KBM-7 (cell line): Measurements from ENCODE around the gene POLE4.

ENCODE experiments used
- DNase-seq: peaks from one replicate; pipeline ENCODE4 v3.0.0-alpha.2; 2015
- in situ Hi-C: fragments of 300-500 bp; cut with MboI; formaldehyde crosslinking; loops from 2 replicates; pipeline ENCODE4 v1.14.3; 2020; ENCODE audit warnings: low sequenced_read_pairs, low pct_unique_long_range_greater_than_20kb, mixed read lengths

The POLE4 gene

GRCh38 chr2:74958274-74959105 lies at the start of gene POLE4:
Gene POLE4, plus strand, starts transcription at chr2:74958643. Its CDS starts 37 bp downstream, at chr2:74958680.
- in situ Hi-C loops, result no loop called here
- DNase-seq, result peak; percentile 93

- DNase-seq, result no peak
- in situ Hi-C loops, result loop anchor here (25.0 kb wide), 2 partner anchors 328 to 703 kb away; no protein-coding TSS in a partner anchor
Observed at GRCh38 chr2:74908748-74909444, 49.5 kb upstream of the POLE4 start.

- no peak for DNase-seq
- in situ Hi-C loops, result loop anchor here (25.0 kb wide), 2 partner anchors 327 to 702 kb away; no protein-coding TSS in a partner anchor
Observed at GRCh38 chr2:74910245-74910644, 48.2 kb upstream of the POLE4 start.

- no peak for DNase-seq
- in situ Hi-C loops, result loop anchor here (25.0 kb wide), 2 partner anchors 326 to 701 kb away; no protein-coding TSS in a partner anchor
Observed at GRCh38 chr2:74911061-74911460, 47.4 kb upstream of the POLE4 start.

- DNase-seq, result no peak
- in situ Hi-C loops, result loop anchor here (25.0 kb wide), 2 partner anchors 322 to 697 kb away; no protein-coding TSS in a partner anchor
Observed at GRCh38 chr2:74915743-74916142, 42.7 kb upstream of the POLE4 start.

GRCh38 chr2:74916394-74916793 lies 42.0 kb upstream of the POLE4 start:
- in situ Hi-C loops, result loop anchor here (25.0 kb wide), 2 partner anchors 321 to 696 kb away; no protein-coding TSS in a partner anchor

GRCh38 chr2:74917702-74918619 lies 40.5 kb upstream of the POLE4 start:
- in situ Hi-C loops, result loop anchor here (25.0 kb wide), 2 partner anchors 319 to 694 kb away; no protein-coding TSS in a partner anchor
- DNase-seq, result no peak

More at GRCh38 chr2:74916394-74916793, 42.0 kb upstream of the POLE4 start:
- DNase-seq, result no peak

GRCh38 chr2:74919827-74920226 lies 38.6 kb upstream of the POLE4 start:
- in situ Hi-C loops, result loop anchor here (25.0 kb wide), 2 partner anchors 317 to 692 kb away; no protein-coding TSS in a partner anchor
- DNase-seq, result peak; percentile 74

GRCh38 chr2:74921236-74921736 lies 37.2 kb upstream of the POLE4 start:
- DNase-seq, result peak; percentile 5
- in situ Hi-C loops, result loop anchor here (25.0 kb wide), 2 partner anchors 316 to 691 kb away; no protein-coding TSS in a partner anchor

- in situ Hi-C loops, result loop anchor here (25.0 kb wide), 2 partner anchors 315 to 690 kb away; no protein-coding TSS in a partner anchor
- DNase-seq, result peak; percentile 67
Observed at GRCh38 chr2:74922592-74923227, 35.7 kb upstream of the POLE4 start.

- in situ Hi-C loops, result loop anchor here (25.0 kb wide), 2 partner anchors 313 to 688 kb away; no protein-coding TSS in a partner anchor
- no peak for DNase-seq
Observed at GRCh38 chr2:74924463-74925265, 33.8 kb upstream of the POLE4 start.

- DNase-seq, result no peak
- in situ Hi-C loops, result no loop called here
Observed at GRCh38 chr2:74925361-74925786, 33.1 kb upstream of the POLE4 start.

GRCh38 chr2:74927621-74928020 lies 30.8 kb upstream of the POLE4 start:
- in situ Hi-C loops, result no loop called here
- no peak for DNase-seq

GRCh38 chr2:74930811-74931486 lies 27.5 kb upstream of the POLE4 start:
- no peak for DNase-seq
- in situ Hi-C loops, result no loop called here

- in situ Hi-C loops, result no loop called here
- no peak for DNase-seq
Observed at GRCh38 chr2:74931940-74932339, 26.5 kb upstream of the POLE4 start.

GRCh38 chr2:74935975-74936391 lies 22.5 kb upstream of the POLE4 start:
- no peak for DNase-seq

More at GRCh38 chr2:74935975-74936391, 22.5 kb upstream of the POLE4 start:
- in situ Hi-C loops, result no loop called here
